UCSD-AML1 (cell line): ENCODE data around the gene NLRP6.
A peak's percentile ranks its signal among the peaks of the same experiment; 100 is the strongest.

Source experiments
- DNase-seq: peaks from one replicate; lab custom pipeline; 2025; ENCODE audit not compliant: unreplicated experiment; lab: John Stamatoyannopoulos, UW

The NLRP6 gene

DNA sequence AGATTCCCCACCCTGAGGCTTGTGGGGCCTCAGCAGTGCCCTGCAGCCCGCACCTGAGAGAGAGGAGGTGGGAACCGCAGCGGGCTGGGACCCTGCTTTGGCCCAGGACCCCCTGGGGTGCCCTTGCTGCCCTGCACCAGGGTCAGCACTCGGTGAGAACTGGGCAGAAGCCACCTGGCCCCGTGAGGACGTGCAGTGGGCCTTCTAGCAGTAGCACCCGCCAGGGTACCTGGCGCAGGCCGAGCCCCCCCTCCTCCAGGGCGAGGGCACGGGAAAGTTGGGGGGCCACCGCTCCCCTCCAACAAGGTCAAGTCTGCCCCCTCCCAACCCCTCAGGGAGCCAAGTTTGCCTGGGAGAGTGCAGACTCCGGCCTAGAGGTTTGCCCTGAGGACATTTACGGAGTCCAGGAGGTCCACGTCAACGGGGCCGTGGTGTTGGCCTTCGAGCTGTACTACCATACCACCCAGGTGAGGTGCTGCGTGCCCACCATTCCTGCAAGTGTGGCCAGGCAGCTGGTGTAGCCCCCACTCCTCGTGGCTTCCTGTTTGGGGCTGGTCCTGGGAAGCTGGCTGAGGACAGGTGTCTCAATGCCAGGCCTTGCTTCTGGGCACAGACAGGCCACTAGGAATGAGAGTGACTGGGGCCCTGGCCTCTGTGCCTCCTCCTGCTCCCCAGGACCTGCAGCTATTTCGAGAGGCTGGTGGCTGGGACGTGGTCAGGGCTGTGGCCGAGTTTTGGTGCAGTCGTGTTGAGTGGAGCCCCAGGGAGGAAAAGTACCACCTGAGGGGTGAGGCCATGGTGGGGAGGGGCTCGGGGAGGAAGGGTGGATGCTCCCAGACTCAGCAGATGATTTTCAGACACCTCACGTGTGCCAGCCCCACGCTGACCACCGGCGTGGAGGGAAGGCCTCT, 14.3 kb downstream of the NLRP6 start:
- no peak for DNase-seq

DNA sequence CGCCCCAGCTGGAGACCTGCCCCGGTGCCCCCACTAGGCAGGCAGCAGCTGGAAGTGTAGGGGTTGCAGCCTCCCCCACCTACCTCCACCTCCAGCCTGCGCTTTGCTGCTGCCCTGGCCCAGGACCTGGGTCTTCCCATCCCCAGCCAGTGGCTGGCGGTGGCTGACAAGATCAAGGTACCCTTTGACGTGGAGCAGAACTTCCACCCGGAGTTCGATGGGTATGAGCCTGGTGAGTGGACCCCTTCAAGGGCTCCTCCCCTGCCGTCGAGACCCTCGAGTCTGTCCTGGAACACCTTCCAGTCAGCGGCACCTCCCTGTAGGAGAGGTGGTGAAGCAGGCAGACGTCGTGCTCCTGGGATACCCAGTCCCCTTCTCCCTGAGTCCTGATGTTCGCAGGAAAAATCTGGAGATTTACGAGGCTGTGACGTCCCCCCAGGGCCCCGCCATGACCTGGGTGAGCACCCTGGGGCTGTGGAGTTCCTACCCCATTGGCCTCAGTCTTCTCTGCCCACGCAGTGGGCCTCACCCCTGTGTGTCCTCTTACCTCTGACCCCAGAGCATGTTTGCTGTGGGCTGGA, 15.2 kb downstream of the NLRP6 start:
- DNase-seq = no peak

GRCh38 chr11:293852-294661, 15.8 kb downstream of the NLRP6 start:
- DNase-seq = no peak

- no peak for DNase-seq
Observed at GRCh38 chr11:294780-295179, 16.6 kb downstream of the NLRP6 start.

DNA sequence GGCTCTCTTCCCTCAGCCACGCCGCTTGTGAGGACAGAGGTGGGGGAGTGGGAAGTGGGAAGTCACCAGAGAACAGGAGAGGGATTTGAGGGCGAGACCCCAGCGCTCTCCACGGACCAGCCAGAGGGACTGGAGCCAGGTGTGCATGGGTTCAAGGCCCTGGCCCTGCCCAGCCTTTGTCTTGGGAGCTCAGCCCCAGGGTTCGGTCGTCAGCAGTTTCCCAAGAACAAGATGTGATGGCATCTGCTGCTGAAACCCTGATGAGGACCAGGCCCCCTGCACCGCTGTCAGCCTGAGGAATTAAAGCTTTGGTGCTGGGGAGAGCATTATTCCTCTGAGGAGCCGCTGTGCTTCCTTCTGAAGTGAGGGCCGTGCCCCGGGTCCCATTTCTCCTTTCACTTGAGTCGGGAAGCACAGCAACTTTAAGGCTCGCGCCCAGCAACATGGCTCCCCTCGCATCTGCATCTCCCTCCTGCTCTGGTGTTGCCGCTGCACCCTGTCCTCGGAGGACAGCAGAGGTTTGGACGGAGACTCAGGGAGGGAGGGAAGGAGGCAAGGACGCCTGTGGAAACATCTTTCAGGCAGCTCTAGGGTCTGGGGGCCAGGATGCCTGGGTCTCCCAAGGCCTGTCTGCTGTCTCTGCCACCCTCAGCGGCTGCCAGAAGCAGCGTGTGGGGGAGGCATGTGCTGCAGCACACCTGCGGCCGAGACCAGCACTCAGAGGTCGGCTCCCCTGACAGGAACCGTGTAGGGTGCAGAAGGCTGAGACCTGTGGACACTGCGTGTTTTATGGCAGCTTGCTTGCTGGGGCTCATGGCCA, 17.4 kb downstream of the NLRP6 start:
- no peak for DNase-seq

DNA sequence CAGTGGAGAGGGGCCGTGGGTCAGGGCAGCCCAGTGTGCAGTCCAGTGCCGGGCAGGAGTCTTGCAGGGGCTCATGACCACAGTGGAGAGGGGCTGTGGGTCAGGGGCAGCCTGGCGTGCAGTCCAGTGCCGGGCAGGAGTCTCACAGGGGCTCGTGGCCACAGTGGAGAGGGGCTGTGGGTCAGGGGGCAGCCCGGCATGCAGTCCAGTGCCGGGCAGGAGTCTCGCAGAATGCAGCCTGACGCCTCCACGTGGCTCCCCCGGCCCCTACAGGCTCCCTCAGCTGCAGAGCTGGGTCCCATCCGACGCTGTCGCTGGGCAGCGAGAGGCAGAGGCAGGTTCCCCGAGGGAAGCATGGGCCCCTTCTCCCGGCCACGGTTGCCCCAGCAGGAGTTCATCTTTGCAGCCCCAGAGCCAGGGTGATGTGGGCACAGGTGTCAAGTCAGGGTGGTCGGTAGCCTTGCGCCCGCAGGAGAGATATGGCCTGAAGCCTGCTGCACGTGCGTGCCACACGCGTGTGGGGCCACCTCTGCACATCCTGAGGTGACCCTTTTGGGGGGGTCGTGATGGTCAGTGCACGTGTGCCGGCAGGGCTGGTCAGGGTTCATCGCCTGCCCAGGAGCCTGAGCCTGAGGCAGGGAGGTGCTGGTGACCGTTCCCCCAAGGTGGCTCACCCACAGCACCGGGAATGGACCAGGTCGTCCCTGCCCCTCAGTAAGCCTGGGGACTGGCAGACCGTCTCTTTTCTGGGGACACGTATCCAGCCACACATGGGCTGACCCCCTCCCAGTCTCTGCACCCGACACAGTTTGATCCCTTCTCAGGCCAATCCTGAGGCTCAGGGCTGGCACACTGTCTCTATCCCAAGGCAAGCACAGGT, 18.2 kb downstream of the NLRP6 start:
- DNase-seq = no peak

GRCh38 chr11:297051-297585, 18.9 kb downstream of the NLRP6 start:
- no peak for DNase-seq

DNA sequence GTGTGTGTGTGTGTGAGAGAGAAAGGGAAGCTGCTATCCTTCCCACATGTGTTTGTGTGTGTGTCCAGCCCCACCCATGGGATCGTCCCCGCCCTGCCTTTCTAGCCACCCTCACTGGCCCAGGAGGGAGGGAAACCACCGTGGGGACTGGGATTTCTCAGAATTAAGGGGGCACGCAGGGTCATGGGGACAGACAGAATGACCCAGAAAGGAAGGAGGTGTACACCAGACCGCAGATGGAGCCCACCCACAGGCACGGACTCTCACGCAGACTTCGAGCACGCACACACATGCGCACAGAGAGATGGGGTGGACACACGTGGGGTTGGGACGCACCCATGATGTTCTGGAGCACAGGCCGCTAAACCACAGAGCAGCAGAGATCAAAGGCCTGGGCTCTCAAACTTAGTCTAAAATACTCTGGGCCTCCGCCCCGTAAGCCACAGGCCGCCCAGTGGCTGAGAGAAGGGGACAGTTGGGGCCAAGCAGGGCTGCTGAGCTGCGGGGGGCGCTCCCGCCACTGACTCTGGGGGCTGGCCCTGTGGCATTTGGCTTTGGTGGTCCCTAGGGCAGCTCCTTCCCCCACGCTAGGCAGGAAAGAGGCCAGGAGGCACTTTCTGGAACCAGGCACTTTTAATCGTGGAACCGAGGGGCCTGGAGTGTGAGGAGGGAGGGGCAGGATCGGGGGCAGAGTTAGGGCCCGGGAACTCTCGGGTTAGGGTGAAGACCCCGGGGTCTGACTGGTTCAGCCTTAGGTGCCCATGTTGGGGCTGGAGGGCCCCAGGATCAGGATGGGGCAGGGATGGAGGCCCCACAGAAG, 19.6 kb downstream of the NLRP6 start:
- no peak for DNase-seq

DNA sequence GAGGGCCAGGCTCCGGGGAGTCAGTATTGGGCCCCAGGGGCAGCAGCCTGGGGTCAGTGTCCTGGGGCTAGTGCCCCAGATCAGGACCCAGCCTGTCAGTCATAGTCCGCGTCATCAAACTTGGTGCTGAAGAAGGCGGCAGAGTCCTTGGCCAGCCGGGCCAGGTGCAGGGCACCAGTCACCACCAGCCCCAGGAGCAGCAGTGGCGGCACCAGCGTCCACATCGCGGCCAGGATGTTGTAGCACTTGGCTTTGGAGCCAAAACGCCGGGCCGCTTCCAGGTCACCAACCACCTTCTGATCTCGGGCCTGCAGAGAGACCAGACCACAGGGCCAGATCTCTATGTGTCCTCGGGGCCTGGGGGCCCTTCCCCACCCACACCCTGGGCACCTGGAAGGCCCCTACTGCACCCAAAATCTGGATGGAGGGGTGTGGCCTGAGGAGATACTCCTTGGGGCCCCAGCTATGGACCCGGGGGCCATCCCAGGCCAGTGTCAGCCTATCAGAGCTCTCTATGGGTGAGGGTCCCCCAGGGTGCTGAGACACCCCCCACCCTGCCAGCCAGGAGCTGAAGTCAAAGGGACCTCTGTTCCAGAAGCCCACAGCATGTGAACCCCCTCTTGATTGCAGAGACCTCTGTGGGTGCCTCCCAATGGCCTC, 20.3 kb downstream of the NLRP6 start:
- no peak for DNase-seq

DNA sequence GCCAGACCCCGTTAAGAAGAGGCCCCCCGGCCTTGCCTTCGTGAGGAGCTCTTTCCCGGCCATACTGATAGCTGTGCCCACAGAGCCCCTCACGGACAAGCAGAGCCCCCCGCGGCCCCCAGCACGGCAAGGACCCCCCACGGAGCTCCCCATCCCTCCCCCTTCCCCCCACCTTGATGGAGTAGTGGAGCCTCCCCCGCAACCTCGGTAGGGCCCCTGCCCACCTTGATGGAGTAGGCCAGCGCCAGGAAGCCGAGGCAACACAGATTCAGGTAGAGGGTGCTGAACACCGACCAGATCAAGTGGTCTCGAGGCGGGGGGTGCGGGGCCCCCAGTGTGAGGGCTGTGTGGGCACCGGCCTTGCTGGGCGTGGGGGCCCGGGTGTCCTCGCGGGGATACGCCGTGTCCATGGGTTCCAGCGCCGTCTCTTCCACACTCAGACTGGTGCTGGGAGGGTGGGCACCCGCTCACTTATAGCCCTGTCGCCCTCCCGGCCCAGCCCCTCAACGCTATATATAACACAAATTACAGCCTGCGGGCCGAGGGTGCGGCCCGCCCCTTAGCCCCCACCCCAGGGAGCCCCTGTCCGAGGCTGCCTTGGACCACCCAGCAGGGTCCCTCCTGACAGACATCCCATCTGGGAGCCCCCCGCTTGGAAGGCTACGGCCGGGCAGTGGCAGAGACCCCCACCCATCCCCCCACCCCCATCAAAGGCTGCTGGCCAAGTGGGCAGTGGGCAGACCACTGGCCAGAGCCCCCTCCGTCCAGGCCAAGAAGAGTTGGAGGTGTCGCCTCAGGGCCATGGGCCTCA, 21.1 kb downstream of the NLRP6 start, which contains the start of gene IFITM5:
Gene IFITM5, minus strand, starts transcription at position 446 of the 811 bp plus-strand sequence. Its CDS starts 36 bp downstream, at position 410.
- DNase-seq = no peak

- no peak for DNase-seq
Observed at GRCh38 chr11:299951-300735, 21.9 kb downstream of the NLRP6 start.

GRCh38 chr11:303363-303762, 25.2 kb downstream of the NLRP6 start:
- DNase-seq = no peak

GRCh38 chr11:304061-304506, 25.9 kb downstream of the NLRP6 start:
- DNase-seq = no peak

DNA sequence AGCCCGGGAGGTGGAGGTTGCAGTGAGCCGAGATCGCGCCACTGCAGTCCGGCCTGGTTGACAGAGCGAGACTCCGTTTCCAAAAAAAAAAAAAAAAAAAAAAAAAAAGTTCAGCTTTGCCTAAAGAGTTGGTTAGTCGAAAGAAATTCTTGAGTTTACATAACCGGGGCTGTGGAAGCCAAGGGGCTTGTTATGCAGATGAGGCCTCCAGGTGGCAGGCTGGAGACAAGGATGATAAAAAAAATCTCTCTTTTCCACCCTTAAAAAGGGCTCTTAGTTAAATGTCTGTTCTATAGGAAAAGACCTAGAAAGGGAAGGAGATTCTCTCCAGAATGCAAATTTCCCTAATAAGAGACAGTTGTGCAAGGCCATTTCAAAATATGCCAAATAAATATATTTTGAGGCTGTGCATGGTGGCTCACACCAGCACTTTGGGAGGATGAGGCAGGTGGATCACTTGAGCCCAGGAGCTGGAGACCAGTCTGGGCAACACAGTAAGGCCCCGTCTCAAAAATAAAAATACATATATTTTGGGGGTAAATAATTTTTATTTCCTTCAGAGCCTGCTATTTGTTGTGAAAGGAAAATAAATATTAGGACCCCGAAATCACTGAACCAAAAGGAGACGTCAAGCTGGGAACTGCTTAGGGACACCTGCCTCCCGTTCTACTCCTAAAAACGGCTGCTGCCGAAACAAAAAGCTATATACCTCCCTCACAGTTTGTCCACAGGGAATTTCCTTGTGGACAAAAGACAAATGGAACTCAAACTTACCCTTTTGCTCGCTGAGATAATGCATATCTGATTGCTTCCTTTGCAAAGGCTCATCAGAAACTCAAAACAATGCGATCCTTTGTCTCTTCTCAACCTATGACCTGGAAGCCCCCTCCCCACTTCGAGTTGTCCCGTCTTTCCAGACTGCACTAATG, 27.0 kb downstream of the NLRP6 start:
- peak; percentile 53 for DNase-seq

- DNase-seq = no peak
Observed at GRCh38 chr11:305844-306211, 27.6 kb downstream of the NLRP6 start.
